ENCODE results near the gene FRMD4A. TPM values are rescaled to one million over a fixed set of nuclear protein-coding genes. Genes with fewer than 3 reads are reported as not detected.

The FRMD4A gene
- total and polyA plus RNA-seq, 2 of the 4 experiments (the other 2 are of a cell fraction) = 30.3 to 68.8 TPM

DNA sequence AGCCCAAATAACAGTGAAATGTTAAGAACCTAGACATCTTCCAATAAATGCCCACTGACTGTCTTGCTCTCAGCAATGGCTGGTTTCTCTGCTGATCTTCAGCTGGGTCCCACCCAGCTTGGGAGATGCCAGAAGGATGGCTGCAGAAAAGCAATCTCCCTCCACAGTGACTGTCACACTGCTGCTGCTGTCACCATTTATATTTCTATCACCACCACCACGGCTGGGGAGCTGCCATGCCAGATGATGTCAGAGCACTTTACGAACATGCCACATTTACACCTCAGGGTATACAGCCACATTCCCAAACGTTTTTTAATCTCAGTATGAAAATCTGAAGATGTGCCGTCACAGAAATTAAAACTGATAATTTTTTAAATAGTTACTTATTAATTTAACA is 29.8 kb upstream of the FRMD4A start:
- intact Hi-C loops (cut with micrococcal nuclease) = no loop called here
- POLR2A ChIA-PET (ENCODE audit: unreplicated experiment) = no interaction called here
- H3K27ac ChIP-seq (ENCODE audit: insufficient read depth, low read length) = no peak overlapping the region

More for the DNA sequence above, 29.8 kb upstream of the FRMD4A start:
- H3K9me3 ChIP-seq (ENCODE audit: control insufficient read depth, insufficient read depth, low read length) = no peaks in the 10 kb centered on the region; the same call in 1 of the 2 replicates
- in situ Hi-C loops (cut with MboI; ENCODE audit: low sequenced_read_pairs) = no loop called here
- no peak overlapping the region for H4K8ac ChIP-seq (ENCODE audit: low read depth in 2 of 2, low read length in 2 of 2)
- no peak overlapping the region for H4K5ac ChIP-seq (ENCODE audit: low read depth, low read length)
- no peak overlapping the region for H3K4ac ChIP-seq (ENCODE audit: low read depth, low read length)
- CTCF ChIA-PET = no interaction called here
- no peak overlapping the region for H2BK120ac ChIP-seq (ENCODE audit: low read depth, low read length)
- no peak overlapping the region for H3K9ac ChIP-seq (ENCODE audit: low read depth, low read length)
- H3K9me1 ChIP-seq (ENCODE audit: insufficient read depth, low read length) = peaks cover 8% of the 10 kb centered on the region
- no peak overlapping the region for H3K4me2 ChIP-seq (ENCODE audit: low read depth, low read length)
- dilution Hi-C loops (cut with HindIII; ENCODE audit: low sequenced_read_pairs, unreplicated experiment) = no loop called here
- no TSS peak for BruUV-seq (replicated peaks)
- 40% methylated on average over 1 of the region's 4 CpGs; no CpG with 5 or more reads in 1 of the 2 experiments for WGBS, 2 experiments (ENCODE audit: extremely low coverage in 2 of 2, insufficient read length in 1 of 2)
- H2BK15ac ChIP-seq (ENCODE audit: low read depth, low read length) = no peak overlapping the region
- ATAC-seq (ENCODE audit: low read depth) (no peak), DNase-seq (no peak)
- H3K18ac ChIP-seq (ENCODE audit: low read depth, low read length) = no peak overlapping the region
- H3K23ac ChIP-seq (ENCODE audit: low read depth, low read length) = no peak overlapping the region
- no peak for TF ChIP-seq ELK1 (IDR thresholded peaks at IDR 0.05; ENCODE audit: borderline replicate concordance, low read depth, low read length)
- no peak for TF ChIP-seq BHLHE40 (IDR thresholded peaks at IDR 0.05; ENCODE audit: low read depth, low read length)
- TF ChIP-seq POLR2A (IDR thresholded peaks at IDR 0.05; ENCODE audit: low read depth, low read length) = no peak
- TF ChIP-seq FOS (IDR thresholded peaks at IDR 0.05; ENCODE audit: low read depth, low read length) = no peak
- no peak for TF ChIP-seq MAFK (IDR thresholded peaks at IDR 0.05; ENCODE audit: low read depth, low read length)
- no peak for TF ChIP-seq RAD21 (IDR thresholded peaks at IDR 0.05; ENCODE audit: low read length)
- no peak for TF ChIP-seq MXI1 (IDR thresholded peaks at IDR 0.05; ENCODE audit: borderline replicate concordance, low read depth, low read length)
- no peak for TF ChIP-seq SMC3 (IDR thresholded peaks at IDR 0.05; ENCODE audit: low read depth, low read length)
- no peak for TF ChIP-seq CTCF (conservative IDR thresholded peaks at IDR 0.05; ENCODE audit: low read depth, low read length)
- TF ChIP-seq CHD1 (IDR thresholded peaks at IDR 0.05; ENCODE audit: low read depth, low read length) = no peak
- TF ChIP-seq, protein P1, sequence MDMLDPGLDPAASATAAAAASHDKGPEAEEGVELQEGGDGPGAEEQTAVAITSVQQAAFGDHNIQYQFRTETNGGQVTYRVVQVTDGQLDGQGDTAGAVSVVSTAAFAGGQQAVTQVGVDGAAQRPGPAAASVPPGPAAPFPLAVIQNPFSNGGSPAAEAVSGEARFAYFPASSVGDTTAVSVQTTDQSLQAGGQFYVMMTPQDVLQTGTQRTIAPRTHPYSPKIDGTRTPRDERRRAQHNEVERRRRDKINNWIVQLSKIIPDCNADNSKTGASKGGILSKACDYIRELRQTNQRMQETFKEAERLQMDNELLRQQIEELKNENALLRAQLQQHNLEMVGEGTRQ (IDR thresholded peaks at IDR 0.05; ENCODE audit: low read depth, low read length) = no peak
- TF ChIP-seq MAZ (IDR thresholded peaks at IDR 0.05; ENCODE audit: borderline replicate concordance, low read depth, low read length) = no peak
- no peak for TF ChIP-seq CEBPB (IDR thresholded peaks at IDR 0.05; ENCODE audit: low read depth, low read length)
- no peak for TF ChIP-seq RCOR1 (IDR thresholded peaks at IDR 0.05; ENCODE audit: insufficient replicate concordance, low read length)
- TF ChIP-seq RFX5 (IDR thresholded peaks at IDR 0.05; ENCODE audit: low read depth, low read length) = no peak
- no peak for TF ChIP-seq NFE2L2 (IDR thresholded peaks at IDR 0.05; ENCODE audit: low read depth, low read length)
- no peaks in the 10 kb centered on the region for H4K20me1 ChIP-seq (ENCODE audit: insufficient read depth, low read length)
- H3K36me3 ChIP-seq (ENCODE audit: control insufficient read depth, insufficient read depth, low read length) = no peaks in the 10 kb centered on the region
- H3K27me3 ChIP-seq (ENCODE audit: control insufficient read depth, insufficient read depth, low read length) = peaks cover 13% of the 10 kb centered on the region
- H2AK9ac ChIP-seq (replicated peaks; ENCODE audit: low read depth, low read length, poor library complexity) = no peak overlapping the region
- no peak overlapping the region for H3K14ac ChIP-seq (replicated peaks; ENCODE audit: low read depth, low read length)
- no peak overlapping the region for H2BK5ac ChIP-seq (ENCODE audit: low read depth, low read length, poor library complexity, severe bottlenecking)
- no peak overlapping the region for H3K56ac ChIP-seq (ENCODE audit: extremely low read depth, insufficient read depth, low read length)
- no peak overlapping the region for H4K91ac ChIP-seq (ENCODE audit: insufficient read depth, low read depth, low read length)
- no peak overlapping the region for H2AFZ ChIP-seq (replicated peaks; ENCODE audit: low read length, poor library complexity)
- no peak overlapping the region for H2BK20ac ChIP-seq (ENCODE audit: low read depth, low read length)
- H3K4me1 ChIP-seq (ENCODE audit: control insufficient read depth, insufficient read depth, low read length) = peaks cover 10% of the 10 kb centered on the region
- no peak overlapping the region for H2AK5ac ChIP-seq (ENCODE audit: low read depth, low read length)
- no peak overlapping the region for H3K4me3 ChIP-seq (ENCODE audit: insufficient read depth, low read depth, low read length)
- no peaks in the 10 kb centered on the region for H3K79me1 ChIP-seq (ENCODE audit: low read depth in 1 of 2, low read length in 2 of 2)

Measured in IMR-90 (cell line).